ENCODE data around the gene TRMU. TPM values are rescaled to one million over a fixed set of nuclear protein-coding genes. Genes with fewer than 3 reads are reported as not detected.
"Not testable (repeated sequence)": the region's sequence is repeated elsewhere in the genome, so short reads cannot be mapped to it uniquely, and the experiment has no call there.

TRMU gene
- polyA plus RNA-seq, 1 experiment, result 23.7 TPM

DNA sequence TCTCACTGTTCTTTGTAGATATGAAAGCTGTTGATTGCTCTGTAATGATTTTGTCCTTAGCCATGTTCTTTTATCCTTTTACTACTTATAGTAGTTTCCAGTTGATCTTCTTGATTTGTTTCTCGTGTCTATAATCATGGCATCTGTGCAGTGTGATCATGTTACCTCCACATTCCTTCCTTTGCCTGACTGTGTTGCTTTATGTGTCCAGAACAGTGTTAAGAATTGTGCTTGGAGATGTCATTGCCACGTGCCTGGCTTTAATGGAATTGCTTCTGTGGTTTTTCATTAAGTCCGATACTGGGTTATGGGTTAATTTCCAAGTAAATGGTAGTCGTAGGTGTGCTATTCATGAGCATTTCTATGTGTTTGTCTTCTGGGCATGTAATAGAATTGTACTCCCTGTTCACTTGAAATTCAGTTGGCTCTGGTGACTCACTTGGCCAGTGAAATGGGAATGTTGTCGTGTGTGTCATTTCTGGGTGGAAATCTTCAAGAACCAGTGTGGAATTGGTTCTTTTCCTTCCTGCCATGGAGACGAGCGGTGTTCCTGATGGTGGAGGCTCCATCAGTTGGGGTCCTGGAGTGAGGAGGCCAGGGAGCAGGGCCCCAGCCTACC lies 32.1 kb upstream of the TRMU start:
- no peak for DNase-seq (ENCODE audit: low read depth, low spot score)
- Histone ChIP-seq H3K4me3 (ENCODE audit: low read depth, low read length) (no peak overlapping the region), H3K9me3 (ENCODE audit: control insufficient read depth, insufficient read depth, low read length) (no peaks in the 10 kb centered on the region), H3K27ac (ENCODE audit: low read depth, low read length) (peak overlapping the region; percentile 39), H3K27me3 (ENCODE audit: control insufficient read depth, insufficient read depth, low read length) (no peaks in the 10 kb centered on the region)
- CTCF ChIA-PET, result interaction anchor here (1.2 to 1.7 kb wide), 2 partner anchors 309 kb away, joined by 7 to 10 read pairs; no protein-coding TSS in a partner anchor
- POLR2A ChIA-PET, result no interaction called here
- TF ChIP-seq, protein P1, sequence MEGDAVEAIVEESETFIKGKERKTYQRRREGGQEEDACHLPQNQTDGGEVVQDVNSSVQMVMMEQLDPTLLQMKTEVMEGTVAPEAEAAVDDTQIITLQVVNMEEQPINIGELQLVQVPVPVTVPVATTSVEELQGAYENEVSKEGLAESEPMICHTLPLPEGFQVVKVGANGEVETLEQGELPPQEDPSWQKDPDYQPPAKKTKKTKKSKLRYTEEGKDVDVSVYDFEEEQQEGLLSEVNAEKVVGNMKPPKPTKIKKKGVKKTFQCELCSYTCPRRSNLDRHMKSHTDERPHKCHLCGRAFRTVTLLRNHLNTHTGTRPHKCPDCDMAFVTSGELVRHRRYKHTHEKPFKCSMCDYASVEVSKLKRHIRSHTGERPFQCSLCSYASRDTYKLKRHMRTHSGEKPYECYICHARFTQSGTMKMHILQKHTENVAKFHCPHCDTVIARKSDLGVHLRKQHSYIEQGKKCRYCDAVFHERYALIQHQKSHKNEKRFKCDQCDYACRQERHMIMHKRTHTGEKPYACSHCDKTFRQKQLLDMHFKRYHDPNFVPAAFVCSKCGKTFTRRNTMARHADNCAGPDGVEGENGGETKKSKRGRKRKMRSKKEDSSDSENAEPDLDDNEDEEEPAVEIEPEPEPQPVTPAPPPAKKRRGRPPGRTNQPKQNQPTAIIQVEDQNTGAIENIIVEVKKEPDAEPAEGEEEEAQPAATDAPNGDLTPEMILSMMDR (IDR thresholded peaks at IDR 0.05; ENCODE audit: low read depth, low read length), result no peak

DNA sequence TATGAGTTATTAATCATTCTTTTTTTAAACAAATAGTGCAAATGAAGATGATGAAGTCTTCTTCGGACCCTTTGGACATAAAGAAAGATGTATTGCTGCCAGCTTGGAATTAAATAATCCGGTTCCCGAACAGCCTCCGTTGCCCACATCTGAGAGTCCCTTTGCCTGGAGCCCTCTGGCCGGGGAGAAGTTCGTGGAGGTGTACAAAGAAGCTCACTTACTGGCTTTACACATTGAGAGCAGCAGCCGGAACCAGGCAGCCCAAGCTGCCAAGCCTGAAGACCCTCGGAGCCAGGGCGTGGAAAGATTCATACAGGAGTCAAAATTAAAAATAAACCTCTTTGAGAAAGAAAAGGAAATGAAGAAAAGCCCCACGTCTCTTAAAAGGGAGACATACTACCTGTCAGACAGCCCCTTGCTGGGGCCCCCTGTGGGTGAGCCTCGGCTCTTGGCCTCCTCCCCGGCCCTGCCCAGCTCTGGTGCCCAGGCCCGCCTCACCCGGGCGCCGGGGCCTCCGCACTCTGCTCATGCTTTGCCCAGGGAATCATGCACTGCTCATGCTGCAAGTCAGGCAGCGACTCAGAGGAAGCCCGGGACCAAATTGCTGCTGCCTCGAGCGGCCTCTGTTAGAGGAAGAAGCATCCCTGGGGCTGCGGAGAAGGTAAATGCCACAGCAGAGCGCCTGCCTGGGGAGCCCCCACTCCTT lies 27.1 kb upstream of the TRMU start:
- Histone ChIP-seq H3K9me3 (ENCODE audit: control insufficient read depth, insufficient read depth, low read length) (no peaks in the 10 kb centered on the region), H3K4me3 (ENCODE audit: low read depth, low read length) (no peak overlapping the region), H3K27ac (ENCODE audit: low read depth, low read length) (no peak overlapping the region), H3K27me3 (ENCODE audit: control insufficient read depth, insufficient read depth, low read length) (no peaks in the 10 kb centered on the region)
- TF ChIP-seq, protein P1 (IDR thresholded peaks at IDR 0.05; ENCODE audit: low read depth, low read length), result no peak
- POLR2A ChIA-PET, result no interaction called here
- DNase-seq (ENCODE audit: low read depth, low spot score), result no peak
- CTCF ChIA-PET, result interaction anchor here (2.7 kb wide), 1 partner anchor 187 kb away, joined by 12 read pairs; no protein-coding TSS in a partner anchor

DNA sequence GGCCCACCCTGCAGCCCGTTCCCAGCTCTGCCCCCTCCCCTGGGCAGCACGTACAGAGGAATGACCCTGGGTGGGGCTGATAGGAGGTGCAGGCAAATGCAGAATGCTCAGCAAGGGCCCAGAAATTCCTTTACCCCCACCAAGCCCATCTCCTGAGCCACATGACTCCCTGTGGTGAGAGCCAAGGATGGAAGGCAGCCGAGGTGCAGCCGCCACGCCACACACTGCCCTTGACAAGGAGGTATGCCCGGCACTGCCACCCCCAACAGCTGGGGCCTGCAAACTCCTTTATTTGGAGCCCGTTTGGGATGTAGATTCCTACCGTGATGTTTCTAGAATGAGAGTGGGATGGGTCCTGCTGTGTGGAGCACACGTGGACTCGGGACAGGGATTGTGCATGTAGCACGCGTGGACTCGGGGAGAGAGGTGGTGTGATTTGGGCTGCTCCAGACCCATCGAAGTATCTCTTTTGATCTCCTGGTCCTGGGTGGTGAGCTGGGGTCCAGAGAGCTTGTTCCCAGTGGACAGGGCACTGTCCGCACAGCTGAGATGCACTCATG lies 25.9 kb upstream of the TRMU start:
- ChIA-PET POLR2A (no interaction called here), CTCF (no interaction called here)
- TF ChIP-seq, protein P1 (IDR thresholded peaks at IDR 0.05; ENCODE audit: low read depth, low read length), result no peak
- no peaks in the 10 kb centered on the region for H3K9me3 ChIP-seq (ENCODE audit: control insufficient read depth, insufficient read depth, low read length)
- no peak for DNase-seq (ENCODE audit: low read depth, low spot score)
- H3K27ac ChIP-seq (ENCODE audit: low read depth, low read length), result no peak overlapping the region
- H3K27me3 ChIP-seq (ENCODE audit: control insufficient read depth, insufficient read depth, low read length), result no peaks in the 10 kb centered on the region
- no peak overlapping the region for H3K4me3 ChIP-seq (ENCODE audit: low read depth, low read length)

DNA sequence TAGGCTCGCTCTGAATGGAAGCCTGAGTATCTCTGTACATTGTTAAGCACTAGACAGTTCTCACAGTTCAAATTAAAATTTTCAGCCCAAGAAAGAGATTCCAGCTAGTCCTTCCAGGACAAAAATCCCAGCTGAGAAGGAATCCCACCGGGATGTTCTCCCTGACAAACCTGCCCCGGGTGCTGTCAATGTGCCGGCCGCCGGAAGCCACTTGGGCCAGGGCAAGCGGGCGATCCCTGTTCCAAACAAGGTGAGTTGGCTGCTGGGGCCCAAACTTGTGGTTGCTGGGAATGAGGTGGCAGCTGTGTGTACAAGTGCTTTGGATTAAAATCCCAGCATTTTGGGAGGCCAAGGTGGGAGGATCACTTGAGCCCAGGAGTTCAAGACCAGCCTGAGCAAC lies 23.5 kb upstream of the TRMU start:
- DNase-seq (ENCODE audit: low read depth, low spot score), result no peak
- H3K27ac ChIP-seq (ENCODE audit: low read depth, low read length), result no peak overlapping the region
- TF ChIP-seq, protein P1 (IDR thresholded peaks at IDR 0.05; ENCODE audit: low read depth, low read length), result no peak
- H3K9me3 ChIP-seq (ENCODE audit: control insufficient read depth, insufficient read depth, low read length), result no peaks in the 10 kb centered on the region
- no peaks in the 10 kb centered on the region for H3K27me3 ChIP-seq (ENCODE audit: control insufficient read depth, insufficient read depth, low read length)
- ChIA-PET CTCF (interaction anchor here (0.7 to 7.6 kb wide), 6 partner anchors 190 to 317 kb away, joined by 3 to 78 read pairs (median 8); no protein-coding TSS in a partner anchor), POLR2A (no interaction called here)
- no peak overlapping the region for H3K4me3 ChIP-seq (ENCODE audit: low read depth, low read length)

DNA sequence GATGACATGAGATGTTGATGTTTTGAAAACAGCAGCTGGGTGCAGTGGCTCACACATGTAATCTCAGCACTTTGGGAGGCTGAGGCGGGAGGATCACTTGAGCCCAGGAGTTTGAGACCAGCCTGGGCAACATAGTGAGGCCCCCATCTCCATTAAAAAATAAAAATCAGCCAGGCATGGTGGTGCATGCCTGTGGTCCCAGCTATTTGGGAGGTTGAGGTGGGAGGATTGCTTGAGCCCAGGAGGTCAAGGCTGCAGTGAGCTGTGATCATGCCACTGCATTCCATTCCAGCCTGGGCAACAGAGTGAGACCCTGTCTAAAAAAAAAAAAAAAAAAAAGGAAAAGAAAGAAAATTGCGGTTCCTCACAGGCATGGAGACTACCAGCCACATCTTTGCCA lies 22.7 kb upstream of the TRMU start:
- POLR2A ChIA-PET, result interaction anchor here (0.7 kb wide), 1 partner anchor 317 kb away, joined by 8 read pairs; no protein-coding TSS in a partner anchor
- CTCF ChIA-PET, result interaction anchor here (0.7 to 7.6 kb wide), 4 partner anchors 10 to 318 kb away, joined by 4 to 78 read pairs (median 26); no protein-coding TSS in a partner anchor
- DNase-seq (ENCODE audit: low read depth, low spot score); H3K27me3 ChIP-seq (ENCODE audit: control insufficient read depth, insufficient read depth, low read length); H3K4me3 ChIP-seq (ENCODE audit: low read depth, low read length); H3K27ac ChIP-seq (ENCODE audit: low read depth, low read length); H3K9me3 ChIP-seq (ENCODE audit: control insufficient read depth, insufficient read depth, low read length): not testable (repeated sequence)

Measured in AG04450 (cell line).